Spleen (tissue), 7 donors: ENCODE measurements around the gene PDE1A.

Experiments used
- POLR2AphosphoS5 ChIP-seq, 3 donors: sonication (generic); formaldehyde crosslinking; IDR thresholded peaks; one replicate each; pipeline ENCODE4 v1.5.1; 2017; ENCODE audit warnings: antibody characterized with exemption in 3 of 3
- TF ChIP-seq, protein P1 (sequence below), 11 experiments: fragments of 200-600 bp in 7 of 11; fragments of 450-650 bp in 4 of 11; sonication (generic) in 4 of 11; IDR thresholded peaks in 8 of 11; conservative IDR thresholded peaks in 3 of 11; 1 replicate in 7 of 11; 2 replicates in 4 of 11; pipeline versions ENCODE4 v1.4.0 to v1.8.0; 2016 to 2021; ENCODE audit warnings: antibody characterized with exemption in 11 of 11, inconsistent platforms in 4 of 11, mild to moderate bottlenecking in 1 of 11
- donor health status: DM: no; HTN: no; CAD: no; lungs with moderate emphysema.
- donor health status: DM: no; HTN: no; CAD: no.
- donor health status: DM: no; HTN: no; CAD: no.

DNA sequence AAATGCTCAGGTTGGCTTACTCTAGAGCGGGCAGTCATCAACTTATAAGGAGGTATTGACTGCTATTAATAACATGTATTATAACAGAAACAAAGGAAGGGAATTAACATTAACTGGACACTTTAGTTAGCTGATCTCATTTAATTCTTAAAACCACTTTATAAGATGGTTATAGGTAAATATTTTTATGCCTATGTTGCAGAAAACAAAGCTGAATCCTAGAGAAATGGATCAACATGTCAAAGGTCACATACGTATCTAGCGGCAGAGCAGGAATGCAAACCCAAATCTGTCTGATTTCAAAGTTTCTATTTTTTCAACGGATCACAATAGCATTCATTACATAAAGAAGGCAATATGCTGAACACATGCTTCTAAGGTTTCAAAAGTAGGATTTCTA, 200.0 kb downstream of the PDE1A start:
- TF ChIP-seq, protein P1, sequence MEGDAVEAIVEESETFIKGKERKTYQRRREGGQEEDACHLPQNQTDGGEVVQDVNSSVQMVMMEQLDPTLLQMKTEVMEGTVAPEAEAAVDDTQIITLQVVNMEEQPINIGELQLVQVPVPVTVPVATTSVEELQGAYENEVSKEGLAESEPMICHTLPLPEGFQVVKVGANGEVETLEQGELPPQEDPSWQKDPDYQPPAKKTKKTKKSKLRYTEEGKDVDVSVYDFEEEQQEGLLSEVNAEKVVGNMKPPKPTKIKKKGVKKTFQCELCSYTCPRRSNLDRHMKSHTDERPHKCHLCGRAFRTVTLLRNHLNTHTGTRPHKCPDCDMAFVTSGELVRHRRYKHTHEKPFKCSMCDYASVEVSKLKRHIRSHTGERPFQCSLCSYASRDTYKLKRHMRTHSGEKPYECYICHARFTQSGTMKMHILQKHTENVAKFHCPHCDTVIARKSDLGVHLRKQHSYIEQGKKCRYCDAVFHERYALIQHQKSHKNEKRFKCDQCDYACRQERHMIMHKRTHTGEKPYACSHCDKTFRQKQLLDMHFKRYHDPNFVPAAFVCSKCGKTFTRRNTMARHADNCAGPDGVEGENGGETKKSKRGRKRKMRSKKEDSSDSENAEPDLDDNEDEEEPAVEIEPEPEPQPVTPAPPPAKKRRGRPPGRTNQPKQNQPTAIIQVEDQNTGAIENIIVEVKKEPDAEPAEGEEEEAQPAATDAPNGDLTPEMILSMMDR (IDR thresholded peaks at IDR 0.05 in 8 of 11, conservative IDR thresholded peaks at IDR 0.05 in 3 of 11) = no peak
- TF ChIP-seq POLR2AphosphoS5 (IDR thresholded peaks at IDR 0.05) = no peak
